Liver (tissue), 9 donors: ENCODE measurements around the gene VCAM1. TPM values are rescaled to one million over a fixed set of nuclear protein-coding genes. Genes with fewer than 3 reads are reported as not detected.

Source experiments
- DNase-seq: peaks from one replicate; pipeline ENCODE4 v3.0.0-alpha.2; 2017; ENCODE audit warnings: low spot score
- H3K27ac ChIP-seq, 2 donors: one replicate each; pipeline ENCODE4 v1.7.0; 2013; ENCODE audit warnings: inconsistent platforms in 2 of 2, low read length in 2 of 2, control low read depth in 1 of 2, low read depth in 1 of 2, mild to moderate bottlenecking in 1 of 2
- H3K27me3 ChIP-seq, 4 donors: one replicate each; pipeline versions ENCODE4 v1.6.1 to v1.7.0; 2013; ENCODE audit warnings: low read length in 3 of 4, inconsistent platforms in 1 of 4, mild to moderate bottlenecking in 1 of 4, moderate library complexity in 1 of 4; ENCODE audit not compliant: control insufficient read depth in 4 of 4, insufficient read depth in 4 of 4
- H3K36me3 ChIP-seq, 4 donors: one replicate each; pipeline versions ENCODE4 v1.6.1 to v1.7.0; 2013; ENCODE audit warnings: low read length in 3 of 4, mild to moderate bottlenecking in 3 of 4, low read depth in 1 of 4, moderate library complexity in 1 of 4; ENCODE audit not compliant: control insufficient read depth in 4 of 4, insufficient read depth in 3 of 4
- H3K4me1 ChIP-seq, 4 donors: one replicate each; pipeline versions ENCODE4 v1.6.1 to v1.7.0; 2013; ENCODE audit warnings: low read length in 3 of 4, mild to moderate bottlenecking in 3 of 4, moderate library complexity in 1 of 4; ENCODE audit not compliant: control insufficient read depth in 4 of 4, insufficient read depth in 4 of 4
- H3K4me3 ChIP-seq, 3 donors: one replicate each; pipeline versions ENCODE4 v1.6.1 to v1.7.0; 2013; ENCODE audit warnings: low read length in 3 of 3, control low read depth in 1 of 3, low read depth in 1 of 3, mild to moderate bottlenecking in 1 of 3
- H3K9ac ChIP-seq, 2 donors: one replicate each; pipeline ENCODE4 v1.7.0; 2013; ENCODE audit warnings: low read length in 2 of 2, mild to moderate bottlenecking in 2 of 2, moderate library complexity in 2 of 2, control low read depth in 1 of 2, low read depth in 1 of 2
- H3K9me3 ChIP-seq, 4 donors: one replicate each; pipeline versions ENCODE4 v1.6.1 to v1.7.0; 2013; ENCODE audit warnings: low read length in 3 of 4; ENCODE audit not compliant: control insufficient read depth in 4 of 4
- ATF3 ChIP-seq: IDR thresholded peaks from 2 replicates; pipeline ENCODE4 v1.6.1; 2016; ENCODE audit warnings: antibody characterized with exemption
- EGR1 ChIP-seq, 2 donors: IDR thresholded peaks; 2 replicates each; pipeline ENCODE4 v1.6.1; 2016 to 2018; ENCODE audit warnings: antibody characterized with exemption in 2 of 2, low read depth in 2 of 2
- FOXA1 ChIP-seq: IDR thresholded peaks from 2 replicates; pipeline ENCODE4 v1.6.1; 2016; ENCODE audit warnings: antibody characterized with exemption
- GABPA ChIP-seq, 2 donors: IDR thresholded peaks in 1 of 2; conservative IDR thresholded peaks in 1 of 2; 2 replicates each; pipeline ENCODE4 v1.6.1; 2016; ENCODE audit warnings: antibody characterized with exemption in 2 of 2, mild to moderate bottlenecking in 1 of 2, moderate library complexity in 1 of 2
- HNF4A ChIP-seq, 2 donors: conservative IDR thresholded peaks; 2 replicates each; pipeline ENCODE4 v1.6.1; 2016; ENCODE audit warnings: antibody characterized with exemption in 2 of 2, mild to moderate bottlenecking in 2 of 2
- HNF4G ChIP-seq: IDR thresholded peaks from 2 replicates; pipeline ENCODE4 v1.6.1; 2016; ENCODE audit warnings: antibody characterized with exemption
- JUND ChIP-seq, 2 donors: IDR thresholded peaks; 2 replicates each; pipeline ENCODE4 v1.6.1; 2016; ENCODE audit warnings: antibody characterized with exemption in 2 of 2
- MAX ChIP-seq: IDR thresholded peaks from 2 replicates; pipeline ENCODE4 v1.6.1; 2016; ENCODE audit warnings: antibody characterized with exemption
- NR2F2 ChIP-seq: IDR thresholded peaks from 2 replicates; pipeline ENCODE4 v1.6.1; 2016; ENCODE audit warnings: antibody characterized with exemption
- REST ChIP-seq: IDR thresholded peaks from 2 replicates; pipeline ENCODE4 v1.6.1; 2016; ENCODE audit warnings: antibody characterized with exemption, mild to moderate bottlenecking
- RXRA ChIP-seq, 2 donors: IDR thresholded peaks; 2 replicates each; pipeline ENCODE4 v1.6.1; 2017 to 2018; ENCODE audit warnings: antibody characterized with exemption in 2 of 2, mild to moderate bottlenecking in 1 of 2
- SP1 ChIP-seq: IDR thresholded peaks from 2 replicates; pipeline ENCODE4 v1.6.1; 2018; ENCODE audit warnings: antibody characterized with exemption, mild to moderate bottlenecking
- TAF1 ChIP-seq: conservative IDR thresholded peaks from 2 replicates; pipeline ENCODE4 v1.6.1; 2016; ENCODE audit warnings: antibody characterized with exemption, mild to moderate bottlenecking
- YY1 ChIP-seq: IDR thresholded peaks from 2 replicates; pipeline ENCODE4 v1.6.1; 2016; ENCODE audit warnings: antibody characterized with exemption, mild to moderate bottlenecking
- ZBTB33 ChIP-seq: IDR thresholded peaks from 2 replicates; pipeline ENCODE4 v1.6.1; 2016; ENCODE audit warnings: antibody characterized with exemption
- WGBS: extraction: QIAGEN DNeasy Blood & Tissue Kit; methylation state at CpG from one replicate; pipeline ENCODE4 v1.1.7; 2013; 5-methylcytosine and 5-hydroxymethylcytosine counted together
- polyA plus RNA-seq, 2 donors: library from polyadenylated mRNA; stranded (reverse) in 1 of 2; unstranded in 1 of 2; fragments of 200-250 nt in 1 of 2; fragments of >200 nt in 1 of 2; fragmentation: Nextera tagmentation in 1 of 2; extraction: Ambion mirVana in 1 of 2; gene quantifications; one replicate each; pipeline versions ENCODE4 v1.2.1 to v1.2.3, GENCODE V29; 2013 to 2015
- total RNA-seq, 2 donors: library from RNA; depleted of rRNA; stranded (reverse); fragments of >200 nt; gene quantifications; one replicate each; pipeline ENCODE4 v1.2.3, GENCODE V29; 2014
- donor health status: healthy.
- donor health status: healthy.
- donor health status: healthy.
- donor health status: healthy.
- donor health status: healthy.

Gene VCAM1
- total and polyA plus RNA-seq, 4 donors: 3.3 to 159 (median 23.7) TPM

- Histone ChIP-seq H3K4me1 (no peaks in the 10 kb centered on the region), H3K4me3 (no peak overlapping the region), H3K36me3 (no peaks in the 10 kb centered on the region), H3K27ac (no peak overlapping the region), H3K9me3 (no peaks in the 10 kb centered on the region), H3K27me3 (no peaks in the 10 kb centered on the region), H3K9ac (no peak overlapping the region)
- no peak for DNase-seq
- TF ChIP-seq JUND (IDR thresholded peaks at IDR 0.05): no peak
- no peak for TF ChIP-seq RXRA (IDR thresholded peaks at IDR 0.05)
- TF ChIP-seq REST: no peak
- no peak for TF ChIP-seq GABPA (IDR thresholded peaks at IDR 0.05 in 1 of 2, conservative IDR thresholded peaks at IDR 0.05 in 1 of 2)
- 93% methylated on average over 4 of the region's 4 CpGs for WGBS
Observed at GRCh38 chr1:100757946-100758345, 38.4 kb downstream of the VCAM1 start.

DNA sequence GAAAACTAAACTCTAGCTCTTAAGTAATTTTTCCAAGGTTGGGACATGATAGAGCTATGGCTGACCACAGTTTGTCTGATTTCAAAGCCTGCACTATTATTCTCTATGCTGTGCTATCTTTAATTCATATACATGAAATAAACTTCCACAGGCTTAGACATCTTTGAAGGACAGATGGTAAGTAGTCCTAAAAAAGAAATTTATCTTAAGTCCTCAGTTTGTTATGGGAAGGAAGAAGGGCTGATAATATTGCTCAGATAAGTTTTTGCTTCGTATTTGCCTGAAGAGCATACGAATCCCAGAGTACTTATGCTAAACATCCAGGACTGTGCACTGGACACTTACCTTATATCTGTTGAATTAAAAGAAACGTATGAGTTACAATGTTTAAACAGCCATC is 39.6 kb downstream of the VCAM1 start:
- DNase-seq: no peak
- H3K4me3 ChIP-seq: no peak overlapping the region
- H3K9me3 ChIP-seq: no peaks in the 10 kb centered on the region
- WGBS: 75% methylated on average over 3 of the region's 3 CpGs
- H3K36me3 ChIP-seq: no peaks in the 10 kb centered on the region
- no peaks in the 10 kb centered on the region for H3K4me1 ChIP-seq
- no peak overlapping the region for H3K9ac ChIP-seq
- H3K27me3 ChIP-seq: no peaks in the 10 kb centered on the region
- no peak for TF ChIP-seq MAX
- no peak for TF ChIP-seq EGR1 (IDR thresholded peaks at IDR 0.05; ENCODE audit: low read depth in 2 of 2)
- TF ChIP-seq ATF3: no peak
- TF ChIP-seq SP1: no peak
- no peak for TF ChIP-seq TAF1
- TF ChIP-seq NR2F2: no peak
- TF ChIP-seq ZBTB33: no peak
- no peak for TF ChIP-seq HNF4G
- H3K27ac ChIP-seq: no peak overlapping the region

GRCh38 chr1:100760511-100760910 is 41.0 kb downstream of the VCAM1 start:
- H3K27ac ChIP-seq: no peak overlapping the region
- H3K27me3 ChIP-seq: no peaks in the 10 kb centered on the region
- no peak overlapping the region for H3K9ac ChIP-seq
- no peak overlapping the region for H3K4me3 ChIP-seq
- no peak for DNase-seq
- H3K36me3 ChIP-seq: no peaks in the 10 kb centered on the region
- no peaks in the 10 kb centered on the region for H3K9me3 ChIP-seq
- no peaks in the 10 kb centered on the region for H3K4me1 ChIP-seq
- TF ChIP-seq ZBTB33 (no peak), TAF1 (no peak), ATF3 (no peak), HNF4G (no peak), REST (no peak), FOXA1 (no peak), HNF4A (conservative IDR thresholded peaks at IDR 0.05) (no peak), MAX (no peak), GABPA (IDR thresholded peaks at IDR 0.05 in 1 of 2, conservative IDR thresholded peaks at IDR 0.05 in 1 of 2) (no peak), EGR1 (IDR thresholded peaks at IDR 0.05; ENCODE audit: low read depth in 2 of 2) (no peak), YY1 (no peak)
